Left lung (tissue), 10 donors: ENCODE data around the gene RALGPS1. TPM values are rescaled to one million over a fixed set of nuclear protein-coding genes. Genes with fewer than 3 reads are reported as not detected.

Source experiments
- ATAC-seq: fragments of 200-7000 bp; cut with Tn5 transposase; one replicate; pipeline ENCODE4 v1.9.1; 2020; ENCODE audit warnings: moderate library complexity
- DNase-seq, 4 donors: peaks; one replicate each; pipeline ENCODE4 v3.0.0-alpha.2; 2013 to 2020
- H3K27ac ChIP-seq, 2 donors: fragments of 200-600 bp; sonication (generic) in 1 of 2; one replicate each; pipeline versions ENCODE4 v1.5.0 to v1.8.0; 2020 to 2021
- H3K27me3 ChIP-seq, 2 donors: fragments of 200-600 bp; sonication (generic) in 1 of 2; one replicate each; pipeline versions ENCODE4 v1.5.0 to v1.8.0; 2020 to 2021
- H3K36me3 ChIP-seq, 2 donors: fragments of 200-600 bp; sonication (generic) in 1 of 2; one replicate each; pipeline versions ENCODE4 v1.5.0 to v1.8.0; 2020 to 2021
- H3K4me1 ChIP-seq, 2 donors: fragments of 200-600 bp; one replicate each; pipeline ENCODE4 v1.8.0; 2021
- H3K4me3 ChIP-seq, 2 donors: fragments of 200-600 bp; sonication (generic) in 1 of 2; one replicate each; pipeline versions ENCODE4 v1.5.0 to v1.8.0; 2020 to 2021; ENCODE audit warnings: mild to moderate bottlenecking in 1 of 2
- H3K9me3 ChIP-seq, 2 donors: fragments of 200-600 bp; sonication (generic) in 1 of 2; one replicate each; pipeline versions ENCODE4 v1.5.0 to v1.8.0; 2020 to 2021
- intact Hi-C, 2 donors: fragments of 100-400 bp; cut with DNase I; formaldehyde crosslinking; loops; one replicate each; pipeline versions ENCODE4 v1.11.2 to v1.14.2; 2022
- polyA plus RNA-seq, 6 donors: library from polyadenylated mRNA; unstranded; fragments of 120-200 nt; gene quantifications; one replicate each; pipeline ENCODE4 v1.2.1, GENCODE V29; 2013; ENCODE audit not compliant: insufficient read length in 6 of 6
- total RNA-seq, 2 donors: library from RNA; stranded (reverse); fragmentation: NEBNext Ultra II Directional; extraction: Animal tissue kit (Norgen Biotek cat#: 25700); gene quantifications; one replicate each; pipeline ENCODE4 v1.2.1, GENCODE V29; 2021
- TF ChIP-seq, protein P1 (sequence below), 2 donors: fragments of 200-600 bp; sonication (generic) in 1 of 2; IDR thresholded peaks; one replicate each; pipeline versions ENCODE4 v1.5.0 to v1.8.0; 2021; ENCODE audit warnings: antibody characterized with exemption in 2 of 2
- donor health status: DM: no; HTN: yes; CAD: no.
- donor health status: DM: no; HTN: no; CAD: no.

Gene RALGPS1
- total and polyA plus RNA-seq, 8 donors, result 11.9 to 27.6 (median 21.5) TPM

DNA sequence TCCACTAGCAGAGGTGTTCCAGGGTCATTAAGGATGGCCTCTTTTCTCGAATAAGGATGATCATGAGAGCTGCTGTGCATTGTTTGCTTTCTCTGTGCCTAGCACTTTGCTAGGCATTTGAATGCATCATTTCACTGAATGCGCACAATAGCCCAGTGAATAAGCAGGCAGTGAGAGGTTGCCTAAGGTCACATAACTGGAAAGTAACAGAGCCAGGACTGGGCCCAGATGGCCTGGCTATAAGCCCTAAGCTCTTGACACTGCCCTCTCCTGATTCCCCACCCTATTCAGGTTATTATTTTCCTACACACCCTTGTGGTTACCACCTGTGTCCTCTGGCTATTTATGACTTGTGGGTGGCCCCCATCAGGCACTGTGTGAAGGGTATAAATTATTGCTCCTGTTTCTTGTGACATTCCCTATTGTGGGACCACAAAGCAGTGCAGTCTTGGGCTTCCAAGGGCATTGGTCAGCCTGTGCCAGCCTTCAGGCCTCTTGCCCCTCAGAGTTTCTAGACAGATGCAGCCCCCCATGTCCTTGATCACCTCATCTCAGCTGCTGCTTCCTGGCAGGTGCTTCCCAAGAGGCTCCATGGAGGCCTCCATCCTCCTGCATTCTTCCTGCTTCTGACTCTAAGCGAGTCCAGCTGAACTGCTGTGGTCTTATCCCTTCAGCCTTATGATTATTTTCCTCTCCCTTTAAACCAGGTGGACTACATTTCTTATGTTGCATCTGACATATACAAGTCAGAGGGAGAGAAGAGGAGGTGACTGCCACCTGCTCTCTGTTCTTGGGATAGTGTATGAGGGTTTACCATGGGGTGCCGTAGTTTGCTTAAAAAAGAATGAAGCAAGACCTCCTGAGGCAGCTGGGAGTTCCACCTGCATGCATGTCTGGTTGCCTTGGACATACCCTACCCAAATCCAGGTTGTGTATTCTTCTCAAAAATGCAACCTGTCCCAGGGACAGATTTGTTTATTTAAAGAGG, 160.3 kb downstream of the RALGPS1 start:
- Histone ChIP-seq H3K4me1 (peaks cover 11 to 26% of the 10 kb centered on the region in 2 donors), H3K27me3 (no peaks in the 10 kb centered on the region), H3K27ac (no peak overlapping the region), H3K4me3 (no peak overlapping the region), H3K9me3 (peaks cover 0 to 9% of the 10 kb centered on the region in 2 donors), H3K36me3 (no peaks in the 10 kb centered on the region)
- DNase-seq (no peak), ATAC-seq (peak; percentile 69)
- intact Hi-C loops, result no loop called here
- TF ChIP-seq, protein P1, sequence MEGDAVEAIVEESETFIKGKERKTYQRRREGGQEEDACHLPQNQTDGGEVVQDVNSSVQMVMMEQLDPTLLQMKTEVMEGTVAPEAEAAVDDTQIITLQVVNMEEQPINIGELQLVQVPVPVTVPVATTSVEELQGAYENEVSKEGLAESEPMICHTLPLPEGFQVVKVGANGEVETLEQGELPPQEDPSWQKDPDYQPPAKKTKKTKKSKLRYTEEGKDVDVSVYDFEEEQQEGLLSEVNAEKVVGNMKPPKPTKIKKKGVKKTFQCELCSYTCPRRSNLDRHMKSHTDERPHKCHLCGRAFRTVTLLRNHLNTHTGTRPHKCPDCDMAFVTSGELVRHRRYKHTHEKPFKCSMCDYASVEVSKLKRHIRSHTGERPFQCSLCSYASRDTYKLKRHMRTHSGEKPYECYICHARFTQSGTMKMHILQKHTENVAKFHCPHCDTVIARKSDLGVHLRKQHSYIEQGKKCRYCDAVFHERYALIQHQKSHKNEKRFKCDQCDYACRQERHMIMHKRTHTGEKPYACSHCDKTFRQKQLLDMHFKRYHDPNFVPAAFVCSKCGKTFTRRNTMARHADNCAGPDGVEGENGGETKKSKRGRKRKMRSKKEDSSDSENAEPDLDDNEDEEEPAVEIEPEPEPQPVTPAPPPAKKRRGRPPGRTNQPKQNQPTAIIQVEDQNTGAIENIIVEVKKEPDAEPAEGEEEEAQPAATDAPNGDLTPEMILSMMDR (IDR thresholded peaks at IDR 0.05), result no peak

DNA sequence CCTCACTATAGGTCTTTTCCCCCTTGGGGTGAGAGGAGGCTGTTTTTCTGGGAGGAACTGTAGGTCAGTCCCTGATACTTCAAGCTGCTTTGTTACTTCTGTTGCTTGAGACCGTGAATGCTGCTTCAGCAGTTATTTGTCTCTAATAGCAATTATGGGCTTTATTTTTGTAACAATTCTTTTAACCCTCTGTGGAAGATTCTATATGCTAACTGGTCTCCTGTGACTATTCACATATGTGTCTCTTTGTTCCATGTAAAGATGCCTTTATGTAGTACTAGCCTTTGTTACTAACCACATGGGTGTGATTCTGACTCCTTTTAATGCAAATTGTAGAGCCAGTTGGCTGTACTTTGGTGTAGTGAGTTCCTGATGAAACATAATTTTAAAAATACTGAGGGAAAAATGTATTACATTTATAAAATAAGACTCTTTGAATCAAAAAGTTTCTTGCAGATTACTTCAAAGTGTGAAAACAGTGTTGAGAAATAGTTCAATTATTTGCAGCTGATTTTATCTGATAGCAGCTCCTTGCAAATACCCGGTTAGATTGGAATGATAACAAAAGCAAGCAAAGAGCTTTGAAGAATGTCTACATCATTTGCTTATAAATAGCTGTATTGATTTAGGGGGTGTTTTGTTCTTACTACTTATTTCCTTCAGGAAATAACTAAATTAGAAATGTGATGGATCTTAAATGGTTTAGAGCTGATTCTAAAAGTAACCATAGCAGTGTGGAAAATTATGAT, 161.2 kb downstream of the RALGPS1 start:
- no peaks in the 10 kb centered on the region for H3K36me3 ChIP-seq
- TF ChIP-seq, protein P1 (IDR thresholded peaks at IDR 0.05), result no peak
- H3K27me3 ChIP-seq, result no peaks in the 10 kb centered on the region
- no peak overlapping the region for H3K27ac ChIP-seq
- peaks cover 0 to 9% of the 10 kb centered on the region in 2 donors for H3K9me3 ChIP-seq
- peaks cover 11 to 26% of the 10 kb centered on the region in 2 donors for H3K4me1 ChIP-seq
- intact Hi-C loops, result no loop called here
- peak; percentile 31 for ATAC-seq
- no peak overlapping the region for H3K4me3 ChIP-seq
- DNase-seq, result no peak

DNA sequence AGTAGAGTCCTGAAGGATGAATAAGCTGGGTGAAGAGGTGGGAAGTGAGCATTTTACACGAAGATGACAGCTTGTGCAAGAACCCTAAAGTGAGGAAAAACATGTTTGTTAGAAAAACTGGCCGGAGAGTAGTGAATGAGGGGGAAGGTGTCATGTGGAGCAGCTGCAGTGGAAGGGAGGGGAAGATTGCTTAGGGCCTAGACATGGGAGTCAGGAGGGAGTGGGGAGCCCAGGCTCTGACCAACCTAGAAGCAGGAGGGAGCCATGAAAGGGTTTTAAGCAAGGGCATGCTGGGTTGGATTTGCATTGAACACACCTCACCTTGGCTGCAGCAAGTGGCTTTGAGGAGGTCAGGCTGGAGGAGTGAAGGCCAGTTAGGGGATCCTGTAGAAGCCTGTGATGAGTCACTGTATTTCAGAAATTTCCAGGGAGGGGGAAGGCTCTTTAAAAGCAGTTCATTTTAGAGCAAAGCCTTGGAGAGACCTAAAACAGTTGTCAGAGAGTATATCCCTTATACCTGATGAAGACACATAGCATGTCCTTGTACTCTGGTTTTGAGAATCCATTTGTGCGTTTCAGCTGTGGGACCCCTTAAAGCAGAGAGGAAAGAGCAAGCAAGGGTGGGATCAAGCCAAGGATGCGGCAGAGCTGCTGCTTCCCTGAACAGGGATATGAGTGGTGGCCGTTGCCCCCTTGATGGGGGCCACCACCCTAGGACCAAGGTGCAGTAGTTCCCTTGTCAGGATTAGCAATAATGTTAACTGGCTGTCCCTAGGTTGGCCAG, 162.5 kb downstream of the RALGPS1 start:
- Histone ChIP-seq H3K27me3 (no peaks in the 10 kb centered on the region), H3K36me3 (no peaks in the 10 kb centered on the region), H3K4me3 (no peak overlapping the region), H3K4me1 (peaks cover 11 to 26% of the 10 kb centered on the region in 2 donors), H3K9me3 (no peaks in the 10 kb centered on the region), H3K27ac (no peak overlapping the region)
- ATAC-seq (peak; percentile 38), DNase-seq (no peak)
- TF ChIP-seq, protein P1 (IDR thresholded peaks at IDR 0.05), result no peak
- intact Hi-C loops, result no loop called here

DNA sequence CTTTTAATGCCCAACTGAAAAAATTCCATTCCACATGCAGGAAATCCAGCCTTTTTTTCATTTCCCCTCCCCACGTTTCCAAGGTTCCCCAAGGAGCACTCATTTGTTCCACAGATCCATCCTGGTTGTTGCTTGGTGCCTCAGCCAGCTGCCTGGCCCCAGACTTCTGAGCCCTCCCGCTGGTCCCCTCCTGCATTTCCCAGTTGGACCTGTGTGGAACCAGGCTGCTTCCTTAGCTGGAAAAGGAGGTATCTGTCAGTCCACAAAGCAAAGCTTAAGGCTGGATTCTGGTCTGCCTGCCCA, 163.0 kb downstream of the RALGPS1 start:
- no peaks in the 10 kb centered on the region for H3K9me3 ChIP-seq
- DNase-seq, result no peak
- ATAC-seq, result no peak
- intact Hi-C loops, result no loop called here
- no peak overlapping the region for H3K27ac ChIP-seq
- TF ChIP-seq, protein P1 (IDR thresholded peaks at IDR 0.05), result no peak
- H3K4me3 ChIP-seq, result no peak overlapping the region
- no peaks in the 10 kb centered on the region for H3K36me3 ChIP-seq
- no peaks in the 10 kb centered on the region for H3K27me3 ChIP-seq
- H3K4me1 ChIP-seq, result peaks cover 11 to 26% of the 10 kb centered on the region in 2 donors
